RWPE1 (cell line): ENCODE data around the gene KRT33B.

Experiments
- CTCF ChIA-PET: fragments of 350-600 bp; sonication (Branson Sonifier 250); formaldehyde crosslinking; extraction: SDS; loops from one replicate; lab custom pipeline; 2021; lab: Yijun Ruan, JAX
- POLR2A ChIA-PET: fragments of 400-600 bp; formaldehyde crosslinking; extraction: SDS; loops from one replicate; lab custom pipeline; 2020; ENCODE audit warnings: antibody characterized with exemption; ENCODE audit not compliant: low non-redundant PET; lab: Yijun Ruan, JAX
- DNase-seq: peaks from one replicate; pipeline ENCODE4 v3.0.0; 2012; ENCODE audit warnings: low spot score
- H3K27ac ChIP-seq: fragments of 450-650 bp; 2 replicates; pipeline ENCODE4 v1.5.1; 2017
- TF ChIP-seq, protein P1 (sequence below): fragments of 450-650 bp; conservative IDR thresholded peaks from 2 replicates; pipeline ENCODE4 v1.5.1; 2017; ENCODE audit warnings: low read depth, mild to moderate bottlenecking

KRT33B gene

DNA sequence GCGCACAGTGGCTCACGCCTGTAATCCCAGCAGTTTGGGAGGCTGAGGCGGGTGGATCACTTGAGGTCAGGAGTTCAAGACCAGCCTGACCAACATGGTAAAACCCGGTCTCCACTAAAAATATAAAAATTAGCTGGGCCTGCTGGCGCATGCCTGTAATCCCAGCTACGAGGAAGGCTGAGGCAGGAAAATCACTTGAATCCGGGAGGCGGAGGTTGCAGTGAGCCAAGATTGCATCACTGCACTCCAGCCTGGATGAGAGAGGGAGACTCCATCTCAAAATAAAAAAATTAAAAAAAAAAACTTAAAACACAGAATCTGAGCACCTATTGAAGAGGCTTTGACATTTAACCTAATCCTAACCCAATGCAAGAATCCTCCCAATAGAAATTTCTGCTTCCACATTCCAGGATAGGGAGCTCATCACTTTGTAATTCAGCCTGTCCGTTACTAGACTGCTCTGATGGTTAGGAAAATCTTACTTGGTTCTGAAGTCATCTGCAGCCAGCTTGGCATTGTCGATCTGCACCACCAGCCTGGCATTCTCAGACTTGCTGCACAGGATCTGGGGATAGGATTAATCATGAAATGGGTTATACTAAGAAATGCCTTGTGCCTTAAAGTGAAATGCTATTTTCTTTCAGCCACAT is 2.1 kb downstream of the KRT33B start:
- peak; percentile 53 for DNase-seq
- peak overlapping the region; percentile 68 for H3K27ac ChIP-seq
- TF ChIP-seq, protein P1, sequence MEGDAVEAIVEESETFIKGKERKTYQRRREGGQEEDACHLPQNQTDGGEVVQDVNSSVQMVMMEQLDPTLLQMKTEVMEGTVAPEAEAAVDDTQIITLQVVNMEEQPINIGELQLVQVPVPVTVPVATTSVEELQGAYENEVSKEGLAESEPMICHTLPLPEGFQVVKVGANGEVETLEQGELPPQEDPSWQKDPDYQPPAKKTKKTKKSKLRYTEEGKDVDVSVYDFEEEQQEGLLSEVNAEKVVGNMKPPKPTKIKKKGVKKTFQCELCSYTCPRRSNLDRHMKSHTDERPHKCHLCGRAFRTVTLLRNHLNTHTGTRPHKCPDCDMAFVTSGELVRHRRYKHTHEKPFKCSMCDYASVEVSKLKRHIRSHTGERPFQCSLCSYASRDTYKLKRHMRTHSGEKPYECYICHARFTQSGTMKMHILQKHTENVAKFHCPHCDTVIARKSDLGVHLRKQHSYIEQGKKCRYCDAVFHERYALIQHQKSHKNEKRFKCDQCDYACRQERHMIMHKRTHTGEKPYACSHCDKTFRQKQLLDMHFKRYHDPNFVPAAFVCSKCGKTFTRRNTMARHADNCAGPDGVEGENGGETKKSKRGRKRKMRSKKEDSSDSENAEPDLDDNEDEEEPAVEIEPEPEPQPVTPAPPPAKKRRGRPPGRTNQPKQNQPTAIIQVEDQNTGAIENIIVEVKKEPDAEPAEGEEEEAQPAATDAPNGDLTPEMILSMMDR, result no peak
- ChIA-PET CTCF (interaction anchor here (0.6 to 0.7 kb wide), 3 partner anchors 39 to 313 kb away, joined by 3 to 7 read pairs (median 3); no protein-coding TSS in a partner anchor), POLR2A (no interaction called here)

DNA sequence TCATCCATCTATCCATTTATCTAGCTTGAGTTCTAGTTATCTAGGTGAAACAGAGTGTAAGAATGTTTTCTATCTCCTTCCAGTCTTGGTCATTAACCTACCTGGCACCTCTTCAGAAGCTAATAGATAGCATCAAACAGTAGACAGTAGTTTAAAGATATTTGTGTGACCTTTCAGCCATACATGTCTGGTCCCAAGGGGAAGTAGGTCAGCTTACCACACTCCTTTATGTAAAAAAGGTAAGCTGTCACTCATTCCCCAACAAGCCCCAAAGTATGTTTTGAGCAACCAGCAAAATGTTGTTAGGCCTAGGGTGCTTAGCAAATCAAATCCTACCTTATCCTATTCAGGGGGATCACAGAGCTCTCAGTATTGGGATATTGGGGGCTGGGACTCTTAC is 3.5 kb downstream of the KRT33B start:
- ChIA-PET CTCF (no interaction called here), POLR2A (no interaction called here)
- H3K27ac ChIP-seq, result no peak overlapping the region
- TF ChIP-seq, protein P1, result no peak
- DNase-seq, result no peak

DNA sequence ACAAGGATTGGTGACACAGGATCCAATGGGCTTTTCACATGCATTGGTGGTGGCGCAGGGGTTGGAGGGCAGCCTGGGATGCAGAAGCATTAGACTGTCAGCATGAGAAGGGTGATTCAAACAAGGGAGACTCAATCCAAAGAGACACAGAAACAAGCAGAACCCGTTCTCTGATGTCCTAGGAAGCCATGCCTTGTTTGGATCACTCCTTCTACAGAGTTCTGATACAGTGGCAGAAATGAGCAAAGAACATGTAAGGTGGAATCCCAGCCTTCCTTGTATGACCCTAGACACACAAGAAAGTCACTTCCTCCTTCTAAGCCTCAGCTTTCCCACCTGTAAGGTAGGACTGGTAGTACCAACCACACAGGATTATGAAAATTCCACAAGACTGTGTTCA is 5.7 kb downstream of the KRT33B start:
- TF ChIP-seq, protein P1, result no peak
- CTCF ChIA-PET, result no interaction called here
- H3K27ac ChIP-seq, result no peak overlapping the region
- POLR2A ChIA-PET, result no interaction called here
- no peak for DNase-seq

DNA sequence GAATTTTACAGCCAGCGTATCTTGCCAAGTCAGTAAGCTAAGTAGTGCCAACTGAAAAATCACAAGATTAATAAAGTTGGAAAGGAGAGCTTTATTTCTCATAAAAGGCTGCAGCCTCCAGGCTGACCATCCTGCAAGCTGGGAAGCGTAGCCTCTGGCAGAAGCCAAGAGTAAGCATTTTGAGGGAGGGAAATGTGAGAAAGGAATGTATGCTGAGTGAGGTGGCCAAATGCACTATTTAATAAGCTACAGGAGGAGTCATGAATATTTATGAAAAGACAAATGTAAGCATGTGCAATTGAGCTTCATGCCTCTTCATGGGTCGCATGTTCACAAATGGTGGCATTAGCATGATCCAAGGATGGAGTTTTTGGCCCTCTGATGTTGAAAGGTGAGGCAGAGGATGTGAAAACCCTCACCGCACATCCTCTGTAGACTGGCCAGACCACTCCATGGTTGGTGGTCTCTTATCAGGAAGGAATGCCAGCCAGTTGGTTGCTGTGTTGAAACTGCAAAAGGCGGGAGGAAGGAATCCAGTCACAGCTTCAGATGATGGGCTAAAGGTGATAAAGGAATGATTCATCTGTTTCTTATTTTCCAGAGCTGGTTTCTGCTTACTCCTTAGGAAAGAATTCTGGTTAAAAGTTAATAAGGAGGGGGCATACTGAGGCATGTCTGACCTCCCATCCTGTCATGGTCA is 9.2 kb downstream of the KRT33B start:
- ChIA-PET CTCF (no interaction called here), POLR2A (no interaction called here)
- no peak overlapping the region for H3K27ac ChIP-seq
- DNase-seq, result no peak
- TF ChIP-seq, protein P1, result no peak

DNA sequence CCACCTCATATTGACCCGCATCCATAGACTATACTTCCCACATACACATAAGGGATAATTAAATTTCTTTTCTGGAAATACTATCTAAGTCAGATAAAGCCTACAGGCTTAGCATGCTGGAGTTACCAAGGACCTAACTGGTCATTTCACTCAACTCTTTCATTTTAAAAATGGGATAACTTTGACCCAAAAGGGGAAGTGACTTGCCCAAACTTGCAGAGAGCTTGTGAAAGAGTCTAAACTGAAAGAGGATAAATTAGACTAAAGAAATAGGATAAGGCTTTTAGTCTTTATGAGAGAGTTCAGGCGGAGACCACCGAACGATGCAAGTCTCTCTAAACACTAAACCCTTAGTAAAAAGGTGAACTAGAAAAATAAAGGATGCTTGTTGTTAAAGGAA is 15.1 kb downstream of the KRT33B start:
- ChIA-PET CTCF (interaction anchor here (0.6 kb wide), 2 partner anchors 31 to 496 kb away, joined by 4 to 6 read pairs; no protein-coding TSS in a partner anchor), POLR2A (no interaction called here)
- no peak overlapping the region for H3K27ac ChIP-seq
- no peak for DNase-seq
- TF ChIP-seq, protein P1, result no peak

DNA sequence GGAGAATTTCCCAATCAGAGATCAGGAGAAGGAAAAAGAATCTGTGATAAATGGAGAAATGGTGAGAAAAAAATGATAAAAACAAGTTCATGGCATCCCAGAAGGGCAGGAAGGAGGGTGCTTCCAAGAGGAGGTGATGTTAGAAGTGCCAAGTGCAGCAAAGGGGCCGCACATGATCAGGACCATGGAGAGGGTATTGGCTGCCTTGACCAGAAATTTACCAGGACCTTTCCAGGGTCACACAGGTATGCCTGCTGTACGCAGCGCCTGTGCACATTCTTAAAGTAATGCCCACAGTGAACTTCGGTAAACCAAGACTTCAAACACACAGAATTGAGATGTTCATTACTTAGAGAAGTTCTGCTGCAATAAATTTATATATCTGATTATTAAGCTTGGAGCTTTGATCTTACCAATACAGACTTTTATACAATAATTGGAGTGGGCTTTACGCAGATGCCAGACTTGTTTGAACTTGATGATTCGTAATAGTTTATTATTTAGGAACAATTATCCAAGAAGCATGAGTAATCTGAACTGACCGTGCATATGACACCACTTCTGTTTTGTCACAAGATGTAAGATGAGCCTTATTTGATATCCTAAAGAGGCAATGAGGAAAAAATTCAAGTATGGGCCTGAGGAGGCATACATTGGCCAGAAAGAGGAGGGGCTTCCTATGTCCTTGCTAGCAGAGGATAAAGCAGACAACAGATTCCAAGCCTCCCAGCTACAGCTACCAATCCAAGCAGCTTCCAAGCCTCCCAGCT is 16.8 kb downstream of the KRT33B start:
- no peak overlapping the region for H3K27ac ChIP-seq
- TF ChIP-seq, protein P1, result no peak
- peak; percentile 23 for DNase-seq
- POLR2A ChIA-PET, result no interaction called here
- CTCF ChIA-PET, result no interaction called here
